GM18951 (cell line): ENCODE results near the gene CXXC4.

Source experiments
- POLR2A ChIP-seq: IDR thresholded peaks from 4 replicates; pipeline ENCODE4 v1.6.1; 2011; ENCODE audit warnings: mild to moderate bottlenecking; ENCODE audit not compliant: insufficient read length, insufficient read depth; ENCODE audit errors: extremely low read depth
- in situ Hi-C: fragments of 300-500 bp; cut with MboI; formaldehyde crosslinking; loops from one replicate; pipeline ENCODE4 v1.12.0; 2022; ENCODE audit warnings: low sequenced_read_pairs, mixed read lengths, inconsistent platforms; ENCODE audit not compliant: unreplicated experiment

Gene CXXC4

DNA sequence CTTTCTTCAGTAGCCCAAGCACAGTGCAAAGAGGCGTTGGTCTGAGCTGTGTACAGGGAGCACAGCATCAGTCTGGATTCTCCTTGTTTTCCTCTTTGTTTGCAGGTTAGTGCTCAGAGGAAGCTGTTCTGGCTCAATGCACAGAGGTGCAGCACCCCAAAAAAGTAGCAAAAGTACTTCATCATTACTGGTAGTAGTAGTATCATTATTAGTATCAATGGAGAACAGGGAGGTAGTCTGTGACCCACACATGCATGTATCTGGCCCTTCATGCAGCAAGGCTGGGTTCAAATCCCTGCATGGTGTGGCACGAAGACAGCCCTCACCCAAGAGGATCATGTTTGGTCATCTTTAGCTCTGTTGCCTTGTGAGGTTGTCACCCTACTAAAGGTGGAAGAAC, 68.7 kb downstream of the CXXC4 start:
- TF ChIP-seq POLR2A, result no peak
- in situ Hi-C loops, result no loop called here

DNA sequence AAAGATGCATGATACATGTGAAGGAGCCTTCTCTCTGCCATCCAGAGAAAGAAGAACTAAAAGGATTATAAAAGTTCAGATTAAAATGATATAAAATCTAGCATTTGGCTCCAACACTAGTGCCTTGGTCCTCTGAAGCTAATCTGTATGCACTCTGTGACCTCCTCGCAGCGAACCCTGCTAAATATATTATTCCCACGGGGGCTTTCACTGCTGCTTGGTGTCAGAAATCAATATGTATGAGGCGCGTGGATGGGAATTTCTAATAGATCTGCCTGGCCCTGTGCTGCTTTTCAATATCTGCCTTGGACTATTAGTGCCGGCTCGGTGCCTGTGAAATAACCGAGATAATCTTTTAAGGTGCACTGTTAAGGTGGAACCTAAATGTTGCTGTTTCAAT, 69.7 kb downstream of the CXXC4 start:
- TF ChIP-seq POLR2A, result no peak
- in situ Hi-C loops, result no loop called here

DNA sequence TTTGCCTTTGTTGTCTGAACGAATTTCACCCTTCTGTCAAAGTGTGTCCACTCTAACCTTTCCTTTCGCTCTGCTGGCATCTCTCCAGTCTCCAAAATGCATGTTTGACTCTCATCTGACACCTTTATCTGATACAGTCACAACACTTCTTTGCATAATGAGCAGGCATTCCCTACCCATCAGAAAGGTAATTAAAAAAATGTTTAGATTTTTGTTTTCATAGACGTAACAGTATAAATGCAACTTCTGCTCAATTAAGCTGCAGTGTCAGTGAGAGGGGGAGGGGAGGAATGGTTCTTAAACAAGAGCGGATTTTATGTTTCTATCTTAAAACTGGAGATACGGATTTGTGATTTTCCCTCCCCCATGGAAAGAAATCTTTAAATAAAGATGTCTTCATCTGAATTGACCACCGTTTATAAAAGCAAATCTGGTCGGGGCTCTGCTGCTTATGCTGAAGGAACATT, 70.2 kb downstream of the CXXC4 start:
- in situ Hi-C loops, result no loop called here
- TF ChIP-seq POLR2A, result no peak

DNA sequence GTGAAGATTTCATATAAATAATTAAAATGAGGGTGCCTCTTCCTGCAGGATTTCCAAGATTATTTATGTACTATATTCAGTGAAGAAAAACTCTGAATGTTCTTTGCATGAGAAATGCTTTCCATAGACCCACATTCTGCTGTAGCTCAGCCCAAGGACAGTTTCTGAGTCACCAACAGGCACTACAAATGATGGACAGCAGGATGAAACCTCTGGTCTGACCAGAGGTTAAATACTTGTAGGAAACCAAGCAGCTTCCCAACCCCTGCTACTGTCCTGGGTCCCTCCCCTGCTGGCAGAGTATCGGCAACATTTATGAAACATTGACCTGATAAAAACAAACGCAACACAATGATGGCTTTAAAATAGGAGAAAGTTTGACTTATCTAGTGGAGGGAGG, 73.1 kb downstream of the CXXC4 start:
- in situ Hi-C loops, result no loop called here
- no peak for TF ChIP-seq POLR2A

DNA sequence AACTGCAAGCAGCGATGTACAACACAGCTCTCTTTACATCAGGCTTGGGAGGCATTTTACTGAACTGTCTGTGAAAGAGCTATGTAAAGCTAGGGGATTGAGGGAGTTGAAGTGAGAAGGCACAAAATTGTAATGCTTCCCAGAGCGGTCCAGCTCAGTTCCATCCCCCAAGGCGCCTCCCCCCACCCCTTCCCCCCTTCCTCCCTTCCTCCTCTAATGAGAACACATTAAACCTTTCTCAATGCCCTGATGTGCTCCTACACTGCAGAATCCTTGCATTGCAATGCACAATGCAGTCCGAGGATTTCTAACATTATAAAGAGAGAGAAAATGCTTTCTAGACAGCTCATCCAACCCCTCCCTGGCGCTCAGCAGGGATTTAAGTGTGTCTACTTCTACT, 73.9 kb downstream of the CXXC4 start:
- in situ Hi-C loops, result no loop called here
- no peak for TF ChIP-seq POLR2A
